ENCODE results near the gene PFKFB4. TPM values are rescaled to one million over a fixed set of nuclear protein-coding genes. Genes with fewer than 3 reads are reported as not detected.
A peak's percentile ranks its signal among the peaks of the same experiment; 100 is the strongest.

PFKFB4 gene
- total and polyA plus RNA-seq, 9 of the 15 experiments (the other 6 are each of a cell fraction or from before 2014, with no cell fraction given), result 0.92 to 56.3 (median 13.5) TPM

GRCh38 chr3:48555231-48555948, 1.2 kb downstream of the PFKFB4 start (continued):
- TF ChIP-seq ZBTB5 (IDR thresholded peaks at IDR 0.05) (no peak), ZNF354B (CRISPR knock-in tag; IDR thresholded peaks at IDR 0.05) (no peak), TAF15 (IDR thresholded peaks at IDR 0.05; ENCODE audit: low read depth, low read length) (no peak), MYNN (IDR thresholded peaks at IDR 0.05) (no peak), MYNN (CRISPR knock-in tag; IDR thresholded peaks at IDR 0.05) (no peak), ZBTB34 (CRISPR knock-in tag; IDR thresholded peaks at IDR 0.05) (no peak), TCF7 (IDR thresholded peaks at IDR 0.05; ENCODE audit: borderline replicate concordance) (peak; percentile 92), ZNF778 (CRISPR knock-in tag; IDR thresholded peaks at IDR 0.05) (no peak), EHMT2 (IDR thresholded peaks at IDR 0.05) (no peak), MCM3 (IDR thresholded peaks at IDR 0.05) (no peak), HBP1 (CRISPR knock-in tag; IDR thresholded peaks at IDR 0.05) (no peak), ZNF589 (CRISPR knock-in tag; IDR thresholded peaks at IDR 0.05; ENCODE audit: low read depth) (no peak), PCBP1 (IDR thresholded peaks at IDR 0.05; ENCODE audit: low read depth, low read length, poor library complexity, severe bottlenecking) (no peak), THAP7 (CRISPR knock-in tag; IDR thresholded peaks at IDR 0.05) (no peak), ZNF512 (tag; IDR thresholded peaks at IDR 0.05) (no peak), ZNF431 (CRISPR knock-in tag; IDR thresholded peaks at IDR 0.05) (no peak), HIVEP1 (CRISPR knock-in tag; IDR thresholded peaks at IDR 0.05) (no peak), MEIS2 (IDR thresholded peaks at IDR 0.05; ENCODE audit: partially characterized antibody) (peak; percentile 86), EP400 (IDR thresholded peaks at IDR 0.05) (peak; percentile 37; the same call in 1 of the 2 replicates)

All from K562 (cell line).